Panc1 (cell line): ENCODE measurements around the gene COA6. TPM values are rescaled to one million over a fixed set of nuclear protein-coding genes. Genes with fewer than 3 reads are reported as not detected.

Experiments used
- ATAC-seq: fragments of 200-7000 bp; cut with Tn5 transposase; 2 replicates; pipeline ENCODE4 v1.9.1; 2020; ENCODE audit warnings: mild to moderate bottlenecking, moderate library complexity
- BruUV-seq: library from RNA; stranded (reverse); fragments of 400-500 nt; replicated peaks from 2 replicates; lab custom pipeline; 2021; lab: Mats Ljungman, UMichigan
- CTCF ChIA-PET: fragments of 300-600 bp; sonication (Branson Sonifier 250); formaldehyde crosslinking; loops from one replicate; lab custom pipeline; 2022; ENCODE audit warnings: antibody characterized with exemption; lab: Charles Lee
- POLR2A ChIA-PET: fragments of 300-600 bp; sonication (Branson Sonifier 250); formaldehyde crosslinking; loops from one replicate; lab custom pipeline; 2022; ENCODE audit warnings: antibody characterized with exemption; lab: Charles Lee
- DNase-seq: peaks from one replicate; pipeline ENCODE4 v3.0.0-alpha.2; 2010; ENCODE audit warnings: low read depth, low spot score
- H3K27ac ChIP-seq: 2 replicates; pipeline ENCODE4 v1.5.1; 2011; ENCODE audit warnings: mild to moderate bottlenecking, low read length, inconsistent platforms
- H3K27me3 ChIP-seq: fragments of 200-500 bp; sonication (Bioruptor generic); 2 replicates; pipeline ENCODE4 v1.6.0; 2014; ENCODE audit warnings: low read length, inconsistent platforms; ENCODE audit not compliant: control insufficient read depth, insufficient read depth
- H3K36me3 ChIP-seq: fragments of 200-500 bp; sonication (Bioruptor generic); 2 replicates; pipeline ENCODE4 v1.5.1; 2014; ENCODE audit warnings: inconsistent platforms, mild to moderate bottlenecking, low read length, moderate library complexity; ENCODE audit not compliant: control insufficient read depth, insufficient read depth
- H3K4me1 ChIP-seq: 2 replicates; pipeline ENCODE4 v1.5.1; 2011; ENCODE audit warnings: inconsistent platforms, mild to moderate bottlenecking, low read length, moderate library complexity; ENCODE audit not compliant: control insufficient read depth, insufficient read depth
- H3K4me3 ChIP-seq, 2 experiments: 2 replicates each; pipeline ENCODE4 v1.5.1; 2011 to 2012; ENCODE audit warnings: low read depth in 2 of 2, low read length in 2 of 2, mild to moderate bottlenecking in 2 of 2, inconsistent platforms in 1 of 2, moderate library complexity in 1 of 2
- H3K9me3 ChIP-seq: fragments of 200-500 bp; sonication (Bioruptor generic); 2 replicates; pipeline ENCODE4 v1.5.1; 2014; ENCODE audit warnings: low read depth, mild to moderate bottlenecking, inconsistent platforms, low read length, moderate library complexity; ENCODE audit not compliant: control insufficient read depth, insufficient read depth
- CTCF ChIP-seq: fragments of 450-650 bp; IDR thresholded peaks from 2 replicates; pipeline ENCODE4 v1.5.1; 2017; ENCODE audit warnings: mild to moderate bottlenecking
- POLR2AphosphoS5 ChIP-seq: IDR thresholded peaks from 2 replicates; pipeline ENCODE4 v1.6.1; 2012; ENCODE audit warnings: mild to moderate bottlenecking, low read depth, low read length, moderate library complexity
- REST ChIP-seq, 2 experiments: IDR thresholded peaks; 2 replicates each; pipeline ENCODE4 v1.6.1; 2011 to 2012; ENCODE audit warnings: low read depth in 2 of 2, control low read depth in 1 of 2, low read length in 1 of 2, mild to moderate bottlenecking in 1 of 2, moderate library complexity in 1 of 2; ENCODE audit not compliant: insufficient read depth in 1 of 2
- SIN3A ChIP-seq: IDR thresholded peaks from 2 replicates; pipeline ENCODE4 v1.6.1; 2012; ENCODE audit warnings: low read depth, mild to moderate bottlenecking, low read length, moderate library complexity, borderline replicate concordance; ENCODE audit not compliant: insufficient read depth
- TCF7L2 ChIP-seq: IDR thresholded peaks from 2 replicates; pipeline ENCODE4 v1.6.1; 2011; ENCODE audit warnings: mild to moderate bottlenecking, low read depth, low read length, inconsistent platforms
- in situ Hi-C: cut with HindIII; loops from 2 replicates; pipeline ENCODE4 v1.10.0; 2016; ENCODE audit warnings: low sequenced_read_pairs, low pct_unique_long_range_greater_than_20kb
- intact Hi-C: fragments of 100-400 bp; cut with micrococcal nuclease; formaldehyde crosslinking; loops from one replicate; pipeline ENCODE4 v1.10.0; 2022; ENCODE audit not compliant: unreplicated experiment
- total RNA-seq: library from RNA; stranded (reverse); gene quantifications from one replicate; pipeline ENCODE4 v1.2.1, GENCODE V29; 2021; ENCODE audit not compliant: unreplicated experiment

COA6 gene
- total RNA-seq, 1 experiment from 2014 or later = 50.1 TPM

DNA sequence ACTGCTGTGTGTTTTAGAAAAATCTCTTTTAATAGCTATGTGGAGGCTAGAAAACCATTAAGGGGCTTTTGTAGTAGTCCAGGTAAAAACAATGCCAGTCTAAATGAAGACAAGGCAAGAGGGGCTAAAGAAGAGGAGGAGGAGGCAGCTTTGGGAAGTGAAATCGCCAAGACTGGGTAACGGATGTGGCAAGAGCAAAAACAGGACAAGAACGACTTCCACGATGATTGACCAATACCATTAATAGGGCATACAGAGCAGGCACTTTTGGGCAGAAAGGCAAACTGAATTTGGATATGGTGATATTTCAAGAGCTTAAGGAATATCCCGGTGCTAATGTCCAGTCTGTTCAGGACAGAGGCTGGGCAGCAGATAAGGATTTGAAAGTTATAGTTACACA, 22.0 kb downstream of the COA6 start:
- TF ChIP-seq TCF7L2 (no peak), SIN3A (no peak), CTCF (no peak), REST (IDR thresholded peaks at IDR 0.05; ENCODE audit: insufficient read depth in 1 of 2, low read depth in 2 of 2, low read length in 1 of 2) (no peak), POLR2AphosphoS5 (no peak)
- H3K4me1 ChIP-seq = peaks cover 4% of the 10 kb centered on the region; the same call in 1 of the 2 replicates
- in situ Hi-C loops = no loop called here
- CTCF ChIA-PET = interaction anchor here (0.7 kb wide), 1 partner anchor 71 kb away, joined by 3 read pairs; no protein-coding TSS in a partner anchor
- no peak overlapping the region for H3K27ac ChIP-seq
- no peak for ATAC-seq
- H3K4me3 ChIP-seq = no peak overlapping the region
- H3K9me3 ChIP-seq = no peaks in the 10 kb centered on the region
- peaks cover 28% of the 10 kb centered on the region for H3K36me3 ChIP-seq
- DNase-seq = no peak
- no peaks in the 10 kb centered on the region for H3K27me3 ChIP-seq
- POLR2A ChIA-PET = no interaction called here
- intact Hi-C loops = no loop called here
- no TSS peak for BruUV-seq

DNA sequence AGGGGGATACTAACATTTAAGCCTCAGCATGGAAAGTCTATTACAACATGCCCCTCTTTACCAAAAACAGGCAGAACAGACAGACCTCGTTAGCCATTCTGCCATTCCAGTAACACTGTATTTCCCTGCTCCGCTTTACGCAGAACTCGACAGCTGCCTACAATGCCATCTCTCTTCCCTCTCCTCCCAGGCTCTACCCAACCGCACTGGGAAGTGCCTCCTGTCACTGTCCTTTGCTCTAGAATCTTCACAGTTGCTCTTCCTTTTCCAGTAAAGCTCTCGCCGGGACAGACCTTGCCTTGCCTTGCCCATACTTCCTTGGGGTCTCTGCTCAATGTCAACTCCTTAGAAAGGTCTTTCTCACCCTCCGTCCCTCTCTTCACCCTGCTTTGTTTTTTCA, 22.8 kb downstream of the COA6 start:
- Histone ChIP-seq H3K36me3 (peaks cover 28% of the 10 kb centered on the region), H3K4me3 (no peak overlapping the region), H3K9me3 (no peaks in the 10 kb centered on the region), H3K27me3 (no peaks in the 10 kb centered on the region), H3K27ac (no peak overlapping the region), H3K4me1 (peaks cover 4% of the 10 kb centered on the region; the same call in 1 of the 2 replicates)
- CTCF ChIA-PET = no interaction called here
- intact Hi-C loops = no loop called here
- BruUV-seq = no TSS peak
- DNase-seq = no peak
- TF ChIP-seq SIN3A = no peak
- no peak for ATAC-seq
- POLR2A ChIA-PET = no interaction called here
- in situ Hi-C loops = no loop called here

- no peak overlapping the region for H3K27ac ChIP-seq
- ATAC-seq = no peak
- H3K9me3 ChIP-seq = no peaks in the 10 kb centered on the region
- no peak for DNase-seq
- no peak overlapping the region for H3K4me3 ChIP-seq
- CTCF ChIA-PET = no interaction called here
- in situ Hi-C loops = no loop called here
- peaks cover 21% of the 10 kb centered on the region for H3K36me3 ChIP-seq
- TF ChIP-seq POLR2AphosphoS5 = no peak
- peaks cover 4% of the 10 kb centered on the region; the same call in 1 of the 2 replicates for H3K4me1 ChIP-seq
- no peaks in the 10 kb centered on the region for H3K27me3 ChIP-seq
- intact Hi-C loops = no loop called here
- POLR2A ChIA-PET = no interaction called here
- no TSS peak for BruUV-seq
Measured at GRCh38 chr1:234396871-234397270, 23.6 kb downstream of the COA6 start.
